OCI-LY1 (cell line): ENCODE measurements around the gene ERH.
A peak's percentile ranks its signal among the peaks of the same experiment; 100 is the strongest.

ENCODE experiments used
- H2AFZ ChIP-seq: fragments of 200-600 bp; sonication (generic), shearing (Covaris generic); 2 replicates; pipeline ENCODE4 v1.6.0; 2014; ENCODE audit warnings: antibody characterized with exemption, mild to moderate bottlenecking, low read length
- H3F3A ChIP-seq: fragments of 200-600 bp; sonication (generic), shearing (Covaris generic); 2 replicates; pipeline ENCODE4 v1.6.0; 2014; ENCODE audit warnings: mild to moderate bottlenecking, antibody characterized with exemption, low read length, moderate library complexity; ENCODE audit not compliant: insufficient read depth
- H3K27ac ChIP-seq: fragments of 200-600 bp; sonication (generic); 2 replicates; pipeline ENCODE4 v1.5.1; 2014; ENCODE audit warnings: low read length, mixed run types, mild to moderate bottlenecking, low read depth; ENCODE audit not compliant: poor library complexity, severe bottlenecking
- H3K27me3 ChIP-seq: fragments of 200-600 bp; sonication (generic); 2 replicates; pipeline ENCODE4 v1.6.0; 2014; ENCODE audit warnings: antibody characterized with exemption, mild to moderate bottlenecking, low read length, moderate library complexity; ENCODE audit not compliant: insufficient read depth
- H3K36me3 ChIP-seq: fragments of 200-600 bp; sonication (generic); 2 replicates; pipeline ENCODE4 v1.6.1; 2014; ENCODE audit warnings: mild to moderate bottlenecking, antibody characterized with exemption, low read length, moderate library complexity, mixed read lengths; ENCODE audit not compliant: insufficient read depth
- H3K4me1 ChIP-seq: fragments of 200-600 bp; sonication (generic); 2 replicates; pipeline ENCODE4 v1.5.1; 2014; ENCODE audit warnings: mild to moderate bottlenecking, low read length, moderate library complexity; ENCODE audit not compliant: insufficient read depth, severe bottlenecking
- H3K4me2 ChIP-seq: fragments of 200-600 bp; sonication (generic), shearing (Covaris generic); 2 replicates; pipeline ENCODE4 v1.6.1; 2014; ENCODE audit warnings: low read length
- H3K4me3 ChIP-seq: fragments of 200-600 bp; sonication (generic); 2 replicates; pipeline ENCODE4 v1.5.1; 2014; ENCODE audit warnings: low read length, low read depth, mild to moderate bottlenecking, mixed read lengths; ENCODE audit not compliant: poor library complexity, severe bottlenecking
- H3K79me2 ChIP-seq: fragments of 200-600 bp; shearing (Covaris generic); 2 replicates; pipeline ENCODE4 v1.6.1; 2016; ENCODE audit warnings: mixed run types, low read length, mixed read lengths; ENCODE audit not compliant: insufficient read depth
- H3K9ac ChIP-seq: fragments of 200-600 bp; sonication (generic), shearing (Covaris generic); 2 replicates; pipeline ENCODE4 v1.6.1; 2014; ENCODE audit warnings: mild to moderate bottlenecking, low read length, mixed read lengths
- H3K9me2 ChIP-seq: fragments of 200-600 bp; sonication (generic), shearing (Covaris generic); 2 replicates; pipeline ENCODE4 v1.6.1; 2014; ENCODE audit warnings: low read depth, mild to moderate bottlenecking, low read length, mixed read lengths
- H3K9me3 ChIP-seq: fragments of 200-600 bp; shearing (Covaris generic); 2 replicates; pipeline ENCODE4 v1.6.1; 2014; ENCODE audit warnings: low read length, mixed read lengths
- H4K20me1 ChIP-seq: fragments of 200-600 bp; sonication (generic), shearing (Covaris generic); 2 replicates; pipeline ENCODE4 v1.6.0; 2016; ENCODE audit warnings: mild to moderate bottlenecking, low read length; ENCODE audit not compliant: insufficient read depth
- CTCF ChIP-seq: fragments of 200-600 bp; sonication (generic), shearing (Covaris generic); IDR thresholded peaks from 2 replicates; pipeline ENCODE4 v1.5.1; 2017; ENCODE audit warnings: mild to moderate bottlenecking, antibody characterized with exemption, low read length, moderate library complexity, mixed read lengths
- EZH2 ChIP-seq: fragments of 200-600 bp; sonication (generic), shearing (Covaris generic); IDR thresholded peaks from 2 replicates; pipeline ENCODE4 v1.8.0; 2017; ENCODE audit warnings: borderline replicate concordance, mixed run types, mild to moderate bottlenecking, antibody characterized with exemption, low read length, moderate library complexity, mixed read lengths

The ERH gene

GRCh38 chr14:69404478-69404877 lies 6.4 kb upstream of the ERH start:
- Histone ChIP-seq H3F3A (no peaks in the 10 kb centered on the region), H3K4me3 (no peak overlapping the region), H3K27me3 (no peaks in the 10 kb centered on the region), H3K9ac (no peak overlapping the region), H3K4me1 (peaks cover 29% of the 10 kb centered on the region), H4K20me1 (no peaks in the 10 kb centered on the region), H3K9me3 (peaks cover 13% of the 10 kb centered on the region; the same call in 1 of the 2 replicates), H3K9me2 (no peaks in the 10 kb centered on the region), H3K36me3 (peaks cover 18% of the 10 kb centered on the region), H2AFZ (no peak overlapping the region), H3K4me2 (no peak overlapping the region), H3K27ac (no peak overlapping the region), H3K79me2 (peaks cover 50% of the 10 kb centered on the region)
- TF ChIP-seq EZH2 (no peak), CTCF (no peak)

GRCh38 chr14:69401841-69402240 lies 3.7 kb upstream of the ERH start:
- no peaks in the 10 kb centered on the region for H3K27me3 ChIP-seq
- peaks cover 21% of the 10 kb centered on the region for H3K36me3 ChIP-seq
- no peak overlapping the region for H2AFZ ChIP-seq
- no peak overlapping the region for H3K9ac ChIP-seq
- H3F3A ChIP-seq = no peaks in the 10 kb centered on the region
- peak overlapping the region; percentile 99 for H3K4me2 ChIP-seq
- H3K4me1 ChIP-seq = peaks cover 39% of the 10 kb centered on the region
- no peaks in the 10 kb centered on the region for H3K9me2 ChIP-seq
- peak overlapping the region; percentile 98 for H3K4me3 ChIP-seq
- H3K79me2 ChIP-seq = peaks cover 61% of the 10 kb centered on the region
- no peak overlapping the region for H3K27ac ChIP-seq
- TF ChIP-seq EZH2 = no peak
- TF ChIP-seq CTCF = no peak
- H3K9me3 ChIP-seq = peaks cover 13% of the 10 kb centered on the region; the same call in 1 of the 2 replicates
- no peaks in the 10 kb centered on the region for H4K20me1 ChIP-seq

- no peaks in the 10 kb centered on the region for H3F3A ChIP-seq
- H3K79me2 ChIP-seq = peaks cover 78% of the 10 kb centered on the region
- H3K4me1 ChIP-seq = peaks cover 56% of the 10 kb centered on the region
- H3K9me3 ChIP-seq = peaks cover 11% of the 10 kb centered on the region; the same call in 1 of the 2 replicates
- no peak overlapping the region for H2AFZ ChIP-seq
- no peaks in the 10 kb centered on the region for H3K27me3 ChIP-seq
- no peaks in the 10 kb centered on the region for H3K9me2 ChIP-seq
- peaks cover 34% of the 10 kb centered on the region for H3K36me3 ChIP-seq
- peak overlapping the region; percentile 90 for H3K9ac ChIP-seq
- TF ChIP-seq CTCF (no peak), EZH2 (no peak)
- peak overlapping the region; percentile 99 for H3K4me2 ChIP-seq
- no peaks in the 10 kb centered on the region for H4K20me1 ChIP-seq
- peak overlapping the region; percentile 98 for H3K4me3 ChIP-seq
- no peak overlapping the region for H3K27ac ChIP-seq
Measured at GRCh38 chr14:69400154-69400553, 2.1 kb upstream of the ERH start.
